Nephron (organoid): ENCODE results near the gene AFMID.
"Not testable (repeated sequence)": the region's sequence is repeated elsewhere in the genome, so short reads cannot be mapped to it uniquely, and the experiment has no call there.

Experiments used
- H3K27ac Mint-ChIP-seq, 3 experiments: 2 replicates each; pipeline ENCODE4 v1.8.0; 2020; ENCODE audit warnings: mixed read lengths in 3 of 3, mild to moderate bottlenecking in 2 of 3, moderate library complexity in 1 of 3
- H3K27me3 Mint-ChIP-seq: 2 replicates; pipeline ENCODE4 v1.8.0; 2021; ENCODE audit warnings: low read depth, mild to moderate bottlenecking, moderate library complexity, mixed read lengths
- H3K36me3 Mint-ChIP-seq: 2 replicates; pipeline ENCODE4 v1.8.0; 2020; ENCODE audit warnings: low read depth, mixed read lengths
- H3K4me1 Mint-ChIP-seq: 2 replicates; pipeline ENCODE4 v1.8.0; 2020; ENCODE audit warnings: mixed read lengths
- H3K4me3 Mint-ChIP-seq, 3 experiments: 2 replicates each; pipeline ENCODE4 v1.8.0; 2020; ENCODE audit warnings: mild to moderate bottlenecking in 3 of 3, mixed read lengths in 3 of 3, moderate library complexity in 2 of 3
- H3K9me3 Mint-ChIP-seq: 2 replicates; pipeline ENCODE4 v1.8.0; 2020; ENCODE audit warnings: mixed read lengths
- TF ChIP-seq, protein P1 (sequence below), 3 experiments: fragments of 200-600 bp; sonication (generic); IDR thresholded peaks; one replicate each; pipeline ENCODE4 v1.5.0; 2021; ENCODE audit warnings: antibody characterized with exemption in 3 of 3; ENCODE audit not compliant: unreplicated experiment in 3 of 3

Gene AFMID

DNA sequence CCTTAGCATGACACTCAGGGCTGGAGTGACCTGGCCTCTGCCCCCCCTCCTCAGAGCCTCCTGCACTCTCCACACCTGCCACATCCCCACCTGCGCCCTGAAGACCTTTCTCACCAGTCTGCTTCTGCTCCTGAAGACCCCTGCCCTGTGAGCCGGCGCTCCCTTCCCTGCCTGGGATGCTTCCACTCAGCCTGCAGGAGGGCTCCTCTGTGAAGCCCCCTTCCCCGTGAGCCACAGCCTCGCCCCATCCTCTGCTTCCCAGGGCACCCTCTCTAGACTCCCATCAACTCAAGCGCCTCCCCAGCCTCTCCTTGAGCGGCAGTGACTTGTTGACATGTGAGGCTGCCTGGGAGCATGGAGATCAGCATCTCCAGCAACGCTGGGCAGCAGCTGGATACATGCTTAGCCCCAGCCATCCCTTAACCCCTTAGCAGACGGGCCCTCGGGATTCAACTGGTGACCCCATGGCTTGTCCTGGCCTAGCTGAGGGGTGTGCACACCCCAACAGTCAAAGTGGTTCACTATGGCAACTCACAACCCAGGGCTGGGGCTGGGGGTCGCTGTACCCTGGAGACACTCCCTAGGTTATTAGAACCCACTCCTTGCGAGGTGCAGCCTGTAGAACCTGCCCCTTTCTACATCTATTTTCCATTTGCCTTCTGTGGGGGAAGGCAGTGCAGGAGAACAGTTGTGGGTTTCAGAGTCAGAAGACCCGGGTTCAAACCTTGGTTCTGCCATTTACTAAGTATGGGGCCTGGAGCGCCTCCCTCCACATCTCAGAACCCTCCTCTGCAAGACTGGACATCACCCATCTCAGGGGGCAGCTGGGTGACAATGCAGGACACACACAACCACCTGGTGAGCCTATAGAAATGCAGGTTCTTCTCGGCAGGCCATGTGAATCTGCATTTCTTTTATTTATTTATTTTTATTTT is 65.8 kb downstream of the AFMID start:
- H3K4me3 Mint-ChIP-seq: peak overlapping the region; percentile 79 to 82 (median 81)
- H3K4me1 Mint-ChIP-seq: peaks cover 16% of the 10 kb centered on the region

DNA sequence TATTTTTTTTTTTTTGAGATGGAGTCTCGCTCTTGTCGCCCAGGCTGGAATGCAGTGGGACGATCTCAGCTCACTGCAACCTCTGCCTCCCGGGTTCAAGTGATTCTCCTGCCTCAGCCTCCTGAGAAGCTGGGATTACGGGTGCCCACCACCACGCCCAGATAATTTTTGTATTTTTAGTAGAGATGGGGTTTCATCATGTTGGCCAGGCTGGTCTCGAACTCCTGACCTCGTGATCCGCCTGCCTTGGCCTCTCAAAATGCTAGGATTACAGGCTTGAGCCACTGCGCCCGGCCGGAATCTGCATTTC is 66.4 kb downstream of the AFMID start:
- H3K36me3 Mint-ChIP-seq, H3K9me3 Mint-ChIP-seq, H3K27me3 Mint-ChIP-seq: not testable (repeated sequence)
- Mint-ChIP-seq H3K4me1 (peaks cover 20% of the 10 kb centered on the region), H3K27ac (peak overlapping the region; percentile 33 to 90 (median 64)), H3K4me3 (peak overlapping the region; percentile 69 to 83 (median 79))

More for the DNA sequence above, 65.8 kb downstream of the AFMID start:
- TF ChIP-seq, protein P1, sequence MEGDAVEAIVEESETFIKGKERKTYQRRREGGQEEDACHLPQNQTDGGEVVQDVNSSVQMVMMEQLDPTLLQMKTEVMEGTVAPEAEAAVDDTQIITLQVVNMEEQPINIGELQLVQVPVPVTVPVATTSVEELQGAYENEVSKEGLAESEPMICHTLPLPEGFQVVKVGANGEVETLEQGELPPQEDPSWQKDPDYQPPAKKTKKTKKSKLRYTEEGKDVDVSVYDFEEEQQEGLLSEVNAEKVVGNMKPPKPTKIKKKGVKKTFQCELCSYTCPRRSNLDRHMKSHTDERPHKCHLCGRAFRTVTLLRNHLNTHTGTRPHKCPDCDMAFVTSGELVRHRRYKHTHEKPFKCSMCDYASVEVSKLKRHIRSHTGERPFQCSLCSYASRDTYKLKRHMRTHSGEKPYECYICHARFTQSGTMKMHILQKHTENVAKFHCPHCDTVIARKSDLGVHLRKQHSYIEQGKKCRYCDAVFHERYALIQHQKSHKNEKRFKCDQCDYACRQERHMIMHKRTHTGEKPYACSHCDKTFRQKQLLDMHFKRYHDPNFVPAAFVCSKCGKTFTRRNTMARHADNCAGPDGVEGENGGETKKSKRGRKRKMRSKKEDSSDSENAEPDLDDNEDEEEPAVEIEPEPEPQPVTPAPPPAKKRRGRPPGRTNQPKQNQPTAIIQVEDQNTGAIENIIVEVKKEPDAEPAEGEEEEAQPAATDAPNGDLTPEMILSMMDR (IDR thresholded peaks at IDR 0.05; ENCODE audit: unreplicated experiment in 3 of 3): no peak
- H3K9me3 Mint-ChIP-seq: no peaks in the 10 kb centered on the region
- no peaks in the 10 kb centered on the region for H3K36me3 Mint-ChIP-seq
- peaks cover 6% of the 10 kb centered on the region for H3K27me3 Mint-ChIP-seq
- peak overlapping the region in 1 of 3 experiments; percentile 65 for H3K27ac Mint-ChIP-seq

DNA sequence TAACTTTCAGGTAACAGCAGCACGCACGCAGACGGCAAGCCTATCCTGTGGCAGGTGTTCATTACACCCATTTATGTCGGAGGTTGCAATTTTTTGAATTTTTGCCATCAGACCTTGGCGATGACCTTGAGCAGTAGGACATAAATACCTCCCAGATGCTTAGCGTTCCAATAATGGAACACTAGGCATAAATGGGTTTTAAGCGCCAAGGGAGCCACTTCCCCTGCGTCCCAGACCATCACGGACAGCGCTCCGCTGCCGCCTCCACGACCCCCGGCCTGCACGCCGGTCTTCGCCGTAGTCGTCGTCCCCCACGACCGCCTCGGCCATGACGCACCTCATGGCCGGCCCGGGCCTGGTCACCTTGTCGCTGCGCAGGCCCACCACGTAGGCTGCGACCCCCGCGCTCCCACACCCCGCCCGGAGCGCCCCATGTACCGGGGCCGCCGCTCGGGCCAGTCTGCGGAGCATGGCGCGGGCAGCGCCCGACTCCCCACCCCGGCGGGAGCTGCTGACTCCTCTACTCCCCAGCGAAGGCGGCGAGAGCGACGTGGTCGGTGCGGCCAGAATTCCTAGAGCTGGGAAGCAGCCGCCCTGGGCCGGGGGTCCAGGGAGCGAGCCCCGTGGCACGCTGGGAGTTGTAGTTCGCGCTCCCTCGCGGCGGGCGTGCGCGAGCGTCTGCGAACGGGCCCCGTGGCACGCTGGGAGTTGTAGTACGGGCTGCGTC is 66.9 kb downstream of the AFMID start:
- Mint-ChIP-seq H3K4me3 (peak overlapping the region; percentile 69 to 83 (median 79)), H3K36me3 (no peaks in the 10 kb centered on the region), H3K27ac (peak overlapping the region; percentile 33 to 92 (median 90)), H3K4me1 (peaks cover 20% of the 10 kb centered on the region), H3K27me3 (peaks cover 6% of the 10 kb centered on the region), H3K9me3 (no peaks in the 10 kb centered on the region)
- TF ChIP-seq, protein P1 (IDR thresholded peaks at IDR 0.05; ENCODE audit: unreplicated experiment in 3 of 3): no peak

DNA sequence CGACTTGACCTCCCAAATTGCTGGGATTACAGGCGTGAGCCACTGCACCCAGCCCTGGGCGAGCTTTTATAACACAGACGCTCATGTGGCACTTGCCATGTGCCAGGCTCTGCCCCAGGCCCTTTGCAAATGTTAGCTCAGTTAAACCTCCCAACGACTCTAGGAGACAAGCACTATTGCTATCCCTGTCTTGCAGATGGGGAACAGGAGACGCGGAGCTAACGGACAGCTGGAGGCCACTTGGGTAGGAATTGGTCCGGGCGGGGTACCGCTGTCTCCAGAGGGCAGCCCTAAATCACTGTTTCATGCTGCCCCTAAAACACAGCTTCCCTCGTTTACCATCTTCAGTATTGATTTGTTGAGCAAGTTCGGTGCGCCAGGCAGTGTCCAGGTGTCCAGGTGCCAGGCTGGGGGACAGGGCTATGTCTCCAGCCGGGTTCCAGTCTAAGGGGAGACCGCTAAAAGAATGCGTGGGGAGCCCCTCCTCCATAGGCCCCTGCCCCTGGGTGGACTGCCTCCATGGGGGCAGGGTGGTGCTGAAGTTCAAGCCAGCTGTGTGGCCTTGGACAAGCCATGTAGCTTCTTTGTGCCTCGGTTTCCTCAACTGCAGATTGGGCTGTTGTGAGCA is 68.0 kb downstream of the AFMID start:
- Mint-ChIP-seq H3K27me3 (peaks cover 6% of the 10 kb centered on the region), H3K36me3 (no peaks in the 10 kb centered on the region), H3K27ac (peak overlapping the region in 2 of 3 experiments; percentile 81 to 90), H3K9me3 (no peaks in the 10 kb centered on the region), H3K4me1 (peaks cover 28% of the 10 kb centered on the region), H3K4me3 (peak overlapping the region; percentile 69 to 79 (median 75))
- TF ChIP-seq, protein P1 (IDR thresholded peaks at IDR 0.05; ENCODE audit: unreplicated experiment in 3 of 3): no peak

DNA sequence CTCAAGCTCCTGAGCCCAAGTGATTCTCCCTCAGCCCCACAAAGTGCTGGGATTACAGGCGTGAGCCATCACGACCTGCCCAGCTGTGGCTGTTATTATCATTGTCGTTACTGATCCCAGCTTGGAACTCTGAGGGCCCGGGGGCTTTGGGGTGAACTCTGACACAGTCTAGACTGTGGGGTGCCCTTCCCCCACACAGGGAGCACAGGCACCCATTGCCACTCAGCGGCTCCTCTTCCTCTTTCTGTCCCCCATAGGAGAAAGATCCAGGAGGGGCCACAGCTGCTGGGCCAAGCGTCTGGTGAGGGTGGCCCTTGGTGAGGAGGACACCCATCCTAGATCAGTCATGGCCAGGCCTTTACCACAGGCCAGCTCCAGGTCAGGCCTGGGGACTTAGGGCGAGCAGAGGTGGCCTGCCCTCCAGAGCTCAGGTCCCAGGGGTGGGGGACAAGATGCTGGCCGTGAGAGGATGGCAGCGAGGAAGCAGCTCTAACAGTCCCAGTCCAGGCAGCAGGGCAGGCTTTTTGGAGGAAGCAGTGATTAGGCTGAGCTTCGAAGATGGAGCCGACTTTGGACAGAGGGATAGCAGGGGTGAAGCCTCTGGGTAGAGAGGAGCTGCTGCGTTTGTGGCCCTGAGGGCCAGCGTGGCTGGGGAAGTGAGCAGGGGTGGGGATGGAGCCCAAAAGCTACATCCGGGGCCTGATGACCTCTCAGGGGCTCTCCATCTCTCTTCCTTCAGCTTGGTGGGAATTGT is 69.0 kb downstream of the AFMID start:
- Mint-ChIP-seq H3K4me3 (peak overlapping the region; percentile 69 to 79 (median 71)), H3K27ac (peak overlapping the region; percentile 38 to 90 (median 81)), H3K27me3 (peaks cover 6% of the 10 kb centered on the region), H3K4me1 (peaks cover 33% of the 10 kb centered on the region), H3K9me3 (no peaks in the 10 kb centered on the region), H3K36me3 (no peaks in the 10 kb centered on the region)
- TF ChIP-seq, protein P1 (IDR thresholded peaks at IDR 0.05; ENCODE audit: unreplicated experiment in 3 of 3): no peak
